Panc1 (cell line): Measurements from ENCODE around the gene DVL3. TPM values are rescaled to one million over a fixed set of nuclear protein-coding genes. Genes with fewer than 3 reads are reported as not detected.
A peak's percentile ranks its signal among the peaks of the same experiment; 100 is the strongest.

Experiments used
- ATAC-seq: fragments of 200-7000 bp; cut with Tn5 transposase; 2 replicates; pipeline ENCODE4 v1.9.1; 2020; ENCODE audit warnings: mild to moderate bottlenecking, moderate library complexity
- BruUV-seq: library from RNA; stranded (reverse); fragments of 400-500 nt; replicated peaks from 2 replicates; lab custom pipeline; 2021; lab: Mats Ljungman, UMichigan
- CTCF ChIA-PET: fragments of 300-600 bp; sonication (Branson Sonifier 250); formaldehyde crosslinking; loops from one replicate; lab custom pipeline; 2022; ENCODE audit warnings: antibody characterized with exemption; lab: Charles Lee
- POLR2A ChIA-PET: fragments of 300-600 bp; sonication (Branson Sonifier 250); formaldehyde crosslinking; loops from one replicate; lab custom pipeline; 2022; ENCODE audit warnings: antibody characterized with exemption; lab: Charles Lee
- DNase-seq: peaks from one replicate; pipeline ENCODE4 v3.0.0-alpha.2; 2010; ENCODE audit warnings: low read depth, low spot score
- H3K27ac ChIP-seq: 2 replicates; pipeline ENCODE4 v1.5.1; 2011; ENCODE audit warnings: mild to moderate bottlenecking, low read length, inconsistent platforms
- H3K27me3 ChIP-seq: fragments of 200-500 bp; sonication (Bioruptor generic); 2 replicates; pipeline ENCODE4 v1.6.0; 2014; ENCODE audit warnings: low read length, inconsistent platforms; ENCODE audit not compliant: control insufficient read depth, insufficient read depth
- H3K36me3 ChIP-seq: fragments of 200-500 bp; sonication (Bioruptor generic); 2 replicates; pipeline ENCODE4 v1.5.1; 2014; ENCODE audit warnings: inconsistent platforms, mild to moderate bottlenecking, low read length, moderate library complexity; ENCODE audit not compliant: control insufficient read depth, insufficient read depth
- H3K4me1 ChIP-seq: 2 replicates; pipeline ENCODE4 v1.5.1; 2011; ENCODE audit warnings: inconsistent platforms, mild to moderate bottlenecking, low read length, moderate library complexity; ENCODE audit not compliant: control insufficient read depth, insufficient read depth
- H3K4me3 ChIP-seq, 2 experiments: 2 replicates each; pipeline ENCODE4 v1.5.1; 2011 to 2012; ENCODE audit warnings: low read depth in 2 of 2, low read length in 2 of 2, mild to moderate bottlenecking in 2 of 2, inconsistent platforms in 1 of 2, moderate library complexity in 1 of 2
- H3K9me3 ChIP-seq: fragments of 200-500 bp; sonication (Bioruptor generic); 2 replicates; pipeline ENCODE4 v1.5.1; 2014; ENCODE audit warnings: low read depth, mild to moderate bottlenecking, inconsistent platforms, low read length, moderate library complexity; ENCODE audit not compliant: control insufficient read depth, insufficient read depth
- CTCF ChIP-seq: fragments of 450-650 bp; IDR thresholded peaks from 2 replicates; pipeline ENCODE4 v1.5.1; 2017; ENCODE audit warnings: mild to moderate bottlenecking
- POLR2AphosphoS5 ChIP-seq: IDR thresholded peaks from 2 replicates; pipeline ENCODE4 v1.6.1; 2012; ENCODE audit warnings: mild to moderate bottlenecking, low read depth, low read length, moderate library complexity
- SIN3A ChIP-seq: IDR thresholded peaks from 2 replicates; pipeline ENCODE4 v1.6.1; 2012; ENCODE audit warnings: low read depth, mild to moderate bottlenecking, low read length, moderate library complexity, borderline replicate concordance; ENCODE audit not compliant: insufficient read depth
- TCF7L2 ChIP-seq: IDR thresholded peaks from 2 replicates; pipeline ENCODE4 v1.6.1; 2011; ENCODE audit warnings: mild to moderate bottlenecking, low read depth, low read length, inconsistent platforms
- in situ Hi-C: cut with HindIII; loops from 2 replicates; pipeline ENCODE4 v1.10.0; 2016; ENCODE audit warnings: low sequenced_read_pairs, low pct_unique_long_range_greater_than_20kb
- intact Hi-C: fragments of 100-400 bp; cut with micrococcal nuclease; formaldehyde crosslinking; loops from one replicate; pipeline ENCODE4 v1.10.0; 2022; ENCODE audit not compliant: unreplicated experiment
- total RNA-seq: library from RNA; stranded (reverse); gene quantifications from one replicate; pipeline ENCODE4 v1.2.1, GENCODE V29; 2021; ENCODE audit not compliant: unreplicated experiment
- TF ChIP-seq, protein P1 (sequence below), 2 experiments: IDR thresholded peaks; 2 replicates each; pipeline ENCODE4 v1.6.1; 2011 to 2012; ENCODE audit warnings: low read depth in 2 of 2, control low read depth in 1 of 2, low read length in 1 of 2, mild to moderate bottlenecking in 1 of 2, moderate library complexity in 1 of 2; ENCODE audit not compliant: insufficient read depth in 1 of 2

The DVL3 gene
- total RNA-seq, 1 experiment from 2014 or later = 97.2 TPM

GRCh38 chr3:184157206-184157605, 2.0 kb downstream of the DVL3 start:
- ChIA-PET POLR2A (interaction anchor here (0.5 kb wide), 1 partner anchor 48 kb away, joined by 3 read pairs; no protein-coding TSS in a partner anchor), CTCF (no interaction called here)
- in situ Hi-C loops (no loop called here), intact Hi-C loops (no loop called here)
- Histone ChIP-seq H3K4me3 (peak overlapping the region; percentile 88 to 93), H3K9me3 (no peaks in the 10 kb centered on the region), H3K36me3 (peaks cover 5% of the 10 kb centered on the region; the same call in 1 of the 2 replicates), H3K27ac (peak overlapping the region; percentile 88), H3K27me3 (no peaks in the 10 kb centered on the region), H3K4me1 (peaks cover 17% of the 10 kb centered on the region)
- ATAC-seq (no peak), DNase-seq (no peak)
- TF ChIP-seq CTCF = no peak
- TF ChIP-seq POLR2AphosphoS5 = no peak
- TF ChIP-seq TCF7L2 = no peak
- no peak for TF ChIP-seq SIN3A
- TF ChIP-seq, protein P1, sequence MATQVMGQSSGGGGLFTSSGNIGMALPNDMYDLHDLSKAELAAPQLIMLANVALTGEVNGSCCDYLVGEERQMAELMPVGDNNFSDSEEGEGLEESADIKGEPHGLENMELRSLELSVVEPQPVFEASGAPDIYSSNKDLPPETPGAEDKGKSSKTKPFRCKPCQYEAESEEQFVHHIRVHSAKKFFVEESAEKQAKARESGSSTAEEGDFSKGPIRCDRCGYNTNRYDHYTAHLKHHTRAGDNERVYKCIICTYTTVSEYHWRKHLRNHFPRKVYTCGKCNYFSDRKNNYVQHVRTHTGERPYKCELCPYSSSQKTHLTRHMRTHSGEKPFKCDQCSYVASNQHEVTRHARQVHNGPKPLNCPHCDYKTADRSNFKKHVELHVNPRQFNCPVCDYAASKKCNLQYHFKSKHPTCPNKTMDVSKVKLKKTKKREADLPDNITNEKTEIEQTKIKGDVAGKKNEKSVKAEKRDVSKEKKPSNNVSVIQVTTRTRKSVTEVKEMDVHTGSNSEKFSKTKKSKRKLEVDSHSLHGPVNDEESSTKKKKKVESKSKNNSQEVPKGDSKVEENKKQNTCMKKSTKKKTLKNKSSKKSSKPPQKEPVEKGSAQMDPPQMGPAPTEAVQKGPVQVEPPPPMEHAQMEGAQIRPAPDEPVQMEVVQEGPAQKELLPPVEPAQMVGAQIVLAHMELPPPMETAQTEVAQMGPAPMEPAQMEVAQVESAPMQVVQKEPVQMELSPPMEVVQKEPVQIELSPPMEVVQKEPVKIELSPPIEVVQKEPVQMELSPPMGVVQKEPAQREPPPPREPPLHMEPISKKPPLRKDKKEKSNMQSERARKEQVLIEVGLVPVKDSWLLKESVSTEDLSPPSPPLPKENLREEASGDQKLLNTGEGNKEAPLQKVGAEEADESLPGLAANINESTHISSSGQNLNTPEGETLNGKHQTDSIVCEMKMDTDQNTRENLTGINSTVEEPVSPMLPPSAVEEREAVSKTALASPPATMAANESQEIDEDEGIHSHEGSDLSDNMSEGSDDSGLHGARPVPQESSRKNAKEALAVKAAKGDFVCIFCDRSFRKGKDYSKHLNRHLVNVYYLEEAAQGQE (IDR thresholded peaks at IDR 0.05; ENCODE audit: insufficient read depth in 1 of 2, low read depth in 2 of 2, low read length in 1 of 2) = no peak
- no TSS peak for BruUV-seq

GRCh38 chr3:184158404-184158803, 3.2 kb downstream of the DVL3 start:
- ATAC-seq (no peak), DNase-seq (no peak)
- in situ Hi-C loops (no loop called here), intact Hi-C loops (no loop called here)
- Histone ChIP-seq H3K27me3 (no peaks in the 10 kb centered on the region), H3K36me3 (peaks cover 5% of the 10 kb centered on the region; the same call in 1 of the 2 replicates), H3K9me3 (no peaks in the 10 kb centered on the region), H3K27ac (no peak overlapping the region), H3K4me3 (no peak overlapping the region), H3K4me1 (peaks cover 15% of the 10 kb centered on the region)
- no TSS peak for BruUV-seq
- ChIA-PET POLR2A (interaction anchor here (0.6 kb wide), 1 partner anchor 51 kb away, joined by 4 read pairs; no protein-coding TSS in a partner anchor), CTCF (interaction anchor here (0.7 kb wide), 2 partner anchors 259 to 1714 kb away, joined by 5 to 6 read pairs; no protein-coding TSS in a partner anchor)
- no peak for TF ChIP-seq POLR2AphosphoS5
- no peak for TF ChIP-seq SIN3A

GRCh38 chr3:184160456-184160855, 5.3 kb downstream of the DVL3 start:
- peaks cover 10% of the 10 kb centered on the region for H3K4me1 ChIP-seq
- CTCF ChIA-PET = no interaction called here
- ATAC-seq (no peak), DNase-seq (no peak)
- intact Hi-C loops = no loop called here
- no peaks in the 10 kb centered on the region for H3K9me3 ChIP-seq
- no peak for TF ChIP-seq SIN3A
- TF ChIP-seq POLR2AphosphoS5 = no peak
- no peak for TF ChIP-seq TCF7L2
- TF ChIP-seq, protein P1 (IDR thresholded peaks at IDR 0.05; ENCODE audit: insufficient read depth in 1 of 2, low read depth in 2 of 2, low read length in 1 of 2) = no peak
- no peak for TF ChIP-seq CTCF
- no peak overlapping the region for H3K4me3 ChIP-seq
- H3K27me3 ChIP-seq = no peaks in the 10 kb centered on the region
- in situ Hi-C loops = no loop called here
- peaks cover 9% of the 10 kb centered on the region for H3K36me3 ChIP-seq
- TSS peak; percentile 34 for BruUV-seq
- POLR2A ChIA-PET = no interaction called here
- no peak overlapping the region for H3K27ac ChIP-seq
